OCI-LY7 (cell line): ENCODE measurements around the gene KCTD3.

Experiments
- CTCF ChIP-seq: fragments of 200-600 bp; sonication (generic); conservative IDR thresholded peaks from 2 replicates; pipeline ENCODE4 v1.5.1; 2014; ENCODE audit warnings: mild to moderate bottlenecking, antibody characterized with exemption, low read length, moderate library complexity, mixed read lengths
- EZH2phosphoT487 ChIP-seq: fragments of 200-600 bp; sonication (generic); IDR thresholded peaks from 2 replicates; pipeline ENCODE4 v1.6.1; 2018; ENCODE audit warnings: low read depth, borderline replicate concordance, mild to moderate bottlenecking, mixed run types, antibody characterized with exemption, low read length, moderate library complexity, mixed read lengths

GRCh38 chr1:215651867-215652266 is 84.8 kb downstream of the KCTD3 start:
- TF ChIP-seq CTCF (no peak), EZH2phosphoT487 (no peak)
